GM23338 (cell line): Measurements from ENCODE around the gene CACNA1A. TPM values are rescaled to one million over a fixed set of nuclear protein-coding genes. Genes with fewer than 3 reads are reported as not detected.

Experiments used
- ATAC-seq: fragments of 200-7000 bp; cut with Tn5 transposase; 3 replicates; pipeline ENCODE4 v1.9.1; 2020
- DNase-seq: peaks from one replicate; pipeline ENCODE4 v3.0.0-alpha.2; 2015; ENCODE audit warnings: low spot score
- H2AFZ ChIP-seq: fragments of 200-600 bp; sonication (generic); 2 replicates; pipeline ENCODE4 v1.8.0; 2016; ENCODE audit warnings: antibody characterized with exemption, mild to moderate bottlenecking, moderate library complexity
- H3F3A ChIP-seq: fragments of 200-600 bp; sonication (generic); replicated peaks from 2 replicates; pipeline ENCODE4 v1.8.0; 2017; ENCODE audit warnings: antibody characterized with exemption, mixed run types, low read depth
- H3K27ac ChIP-seq: fragments of 200-600 bp; sonication (generic); 2 replicates; pipeline ENCODE4 v1.6.1; 2016; ENCODE audit warnings: low read depth
- H3K27me3 ChIP-seq: fragments of 200-600 bp; sonication (generic); 2 replicates; pipeline ENCODE4 v1.8.0; 2016; ENCODE audit warnings: mild to moderate bottlenecking, mixed run types, moderate library complexity; ENCODE audit not compliant: insufficient read depth
- H3K36me3 ChIP-seq: fragments of 200-600 bp; sonication (generic); 2 replicates; pipeline ENCODE4 v1.8.0; 2016; ENCODE audit warnings: mild to moderate bottlenecking; ENCODE audit not compliant: insufficient read depth
- H3K4me1 ChIP-seq: fragments of 200-600 bp; sonication (generic); 2 replicates; pipeline ENCODE4 v1.8.0; 2016; ENCODE audit warnings: mild to moderate bottlenecking, moderate library complexity; ENCODE audit not compliant: insufficient read depth
- H3K4me2 ChIP-seq: fragments of 200-600 bp; sonication (generic); 2 replicates; pipeline ENCODE4 v1.7.1; 2017; ENCODE audit warnings: mixed run types
- H3K4me3 ChIP-seq: fragments of 200-600 bp; sonication (generic); 2 replicates; pipeline ENCODE4 v1.6.1; 2016; ENCODE audit warnings: mixed run types
- H3K79me2 ChIP-seq: fragments of 200-600 bp; sonication (generic); replicated peaks from 2 replicates; pipeline ENCODE4 v1.8.0; 2017; ENCODE audit warnings: mild to moderate bottlenecking; ENCODE audit not compliant: insufficient read depth
- H3K9me2 ChIP-seq: fragments of 200-600 bp; sonication (generic); 2 replicates; pipeline ENCODE4 v1.8.0; 2017; ENCODE audit not compliant: insufficient read depth
- H4K20me1 ChIP-seq: fragments of 200-600 bp; sonication (generic); replicated peaks from 2 replicates; pipeline ENCODE4 v1.8.0; 2017; ENCODE audit warnings: mild to moderate bottlenecking; ENCODE audit not compliant: insufficient read depth
- H3K27ac Mint-ChIP-seq: 2 replicates; pipeline ENCODE4 v1.8.0; 2020; ENCODE audit warnings: inconsistent platforms, mild to moderate bottlenecking, moderate library complexity, mixed read lengths
- H3K27me3 Mint-ChIP-seq: 3 replicates; pipeline ENCODE4 v1.8.0; 2022; ENCODE audit warnings: low read depth, mild to moderate bottlenecking, moderate library complexity, mixed read lengths, inconsistent platforms; ENCODE audit not compliant: insufficient read depth, poor library complexity
- H3K36me3 Mint-ChIP-seq: 3 replicates; pipeline ENCODE4 v1.8.0; 2021; ENCODE audit warnings: low read depth, mild to moderate bottlenecking, inconsistent platforms, moderate library complexity, mixed read lengths
- H3K4me1 Mint-ChIP-seq: 3 replicates; pipeline ENCODE4 v1.8.0; 2020; ENCODE audit warnings: mild to moderate bottlenecking, inconsistent platforms, mixed read lengths
- H3K4me3 Mint-ChIP-seq: 3 replicates; pipeline ENCODE4 v1.8.0; 2021; ENCODE audit warnings: moderate library complexity, mild to moderate bottlenecking, inconsistent platforms, mixed read lengths
- H3K9me3 Mint-ChIP-seq: 3 replicates; pipeline ENCODE4 v1.8.0; 2020; ENCODE audit warnings: moderate library complexity, mild to moderate bottlenecking, inconsistent platforms, mixed read lengths
- CREB1 ChIP-seq: fragments of 250-450 bp; sonication (Bioruptor Pico); IDR thresholded peaks from 2 replicates; pipeline ENCODE4 v1.5.0; 2020; ENCODE audit warnings: low read depth, mild to moderate bottlenecking, moderate library complexity
- EZH2 ChIP-seq: fragments of 200-600 bp; sonication (generic); IDR thresholded peaks from one replicate; pipeline ENCODE4 v1.8.0; 2017; ENCODE audit warnings: antibody characterized with exemption, mild to moderate bottlenecking, low read depth; ENCODE audit not compliant: unreplicated experiment
- EZH2phosphoT487 ChIP-seq: fragments of 200-600 bp; sonication (generic); IDR thresholded peaks from one replicate; pipeline ENCODE4 v1.8.1; 2018; ENCODE audit warnings: antibody characterized with exemption; ENCODE audit not compliant: unreplicated experiment
- JUNB ChIP-seq: IDR thresholded peaks from one replicate; pipeline ENCODE4 v1.6.1; 2016; ENCODE audit warnings: antibody characterized with exemption; ENCODE audit not compliant: unreplicated experiment
- NANOG ChIP-seq: IDR thresholded peaks from 2 replicates; pipeline ENCODE4 v1.6.1; 2016; ENCODE audit warnings: antibody characterized with exemption, borderline replicate concordance
- POLR2AphosphoS5 ChIP-seq: IDR thresholded peaks from 2 replicates; pipeline ENCODE4 v1.6.1; 2016; ENCODE audit warnings: antibody characterized with exemption, low read depth
- STAT1 ChIP-seq: IDR thresholded peaks from one replicate; pipeline ENCODE4 v1.6.1; 2016; ENCODE audit warnings: antibody characterized with exemption; ENCODE audit not compliant: unreplicated experiment
- ZNF114 ChIP-seq: fragments of 250-450 bp; sonication (Bioruptor Pico); IDR thresholded peaks from 2 replicates; pipeline ENCODE4 v1.5.0; 2020; ENCODE audit warnings: mild to moderate bottlenecking, moderate library complexity
- polyA plus RNA-seq: library from polyadenylated mRNA; unstranded; fragments of >200 nt; fragmentation: Nextera tagmentation; extraction: Ambion mirVana; gene quantifications from 2 replicates; pipeline ENCODE4 v1.2.1, GENCODE V29; 2016
- total RNA-seq: library from RNA; depleted of rRNA; stranded (reverse); fragments of >200 nt; shearing (Covaris generic); gene quantifications from 2 replicates; pipeline ENCODE4 v1.2.3, GENCODE V29; 2014
- TF ChIP-seq, protein P1 (sequence below): IDR thresholded peaks from one replicate; pipeline ENCODE4 v1.6.1; 2018; ENCODE audit warnings: antibody characterized with exemption; ENCODE audit not compliant: unreplicated experiment
- TF ChIP-seq, protein P2 (sequence below), 2 experiments: fragments of 200-600 bp in 1 of 2; sonication (generic) in 1 of 2; conservative IDR thresholded peaks; 2 replicates each; pipeline versions ENCODE4 v1.5.1 to v1.6.1; 2016 to 2017; ENCODE audit warnings: antibody characterized with exemption in 2 of 2, low read depth in 2 of 2, mild to moderate bottlenecking in 2 of 2, moderate library complexity in 1 of 2
- TF ChIP-seq, protein P3 (sequence below): fragments of 250-450 bp; sonication (Bioruptor Pico); IDR thresholded peaks from 2 replicates; pipeline ENCODE4 v1.5.0; 2020; ENCODE audit warnings: mild to moderate bottlenecking, moderate library complexity
- TF ChIP-seq, protein P4 (sequence below): IDR thresholded peaks from 2 replicates; pipeline ENCODE4 v1.6.1; 2016; ENCODE audit warnings: antibody characterized with exemption

The CACNA1A gene
- total and polyA plus RNA-seq, 2 experiments from 2014 or later = 7.4 to 20.3 TPM

DNA sequence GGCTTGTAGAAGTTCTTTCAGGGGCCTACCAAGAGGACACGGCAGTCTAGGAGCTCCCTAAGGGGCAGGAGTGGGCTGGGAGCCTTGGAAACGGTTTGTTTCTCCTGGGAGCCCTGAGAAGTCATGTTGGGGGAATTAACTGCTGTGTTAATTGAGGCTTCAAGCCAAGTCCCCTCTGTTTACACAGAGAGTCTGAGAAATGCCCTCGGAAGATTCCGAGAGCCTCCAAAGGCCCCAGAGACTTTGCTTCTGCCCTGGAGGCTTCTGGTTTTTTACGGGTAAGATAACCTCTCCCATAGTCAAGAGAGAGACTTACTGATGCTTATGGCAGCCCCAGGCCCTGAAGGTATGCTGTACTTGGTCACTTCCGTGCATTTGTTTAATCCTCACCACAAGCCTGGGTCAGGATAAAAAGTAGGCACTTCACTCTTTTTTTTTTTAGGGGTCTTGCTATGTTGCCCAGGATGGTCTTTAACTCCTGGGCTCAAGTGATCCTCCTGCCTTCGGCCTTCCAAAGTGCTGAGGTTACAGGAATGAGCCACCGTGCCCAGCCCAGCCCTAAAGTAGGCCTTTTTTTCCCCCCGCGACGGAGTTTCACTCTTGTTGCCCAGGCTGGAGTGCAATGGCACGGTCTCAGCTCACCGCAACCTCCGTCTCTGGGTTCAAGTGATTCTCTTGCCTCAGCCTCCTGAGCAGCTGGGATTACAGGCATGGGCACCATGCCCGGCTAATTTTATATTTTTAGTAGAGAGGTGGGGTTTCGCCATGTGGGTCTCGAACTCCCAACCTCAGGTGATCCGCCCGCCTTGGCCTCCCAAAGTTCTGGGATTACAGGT, 340.9 kb downstream of the CACNA1A start:
- Mint-ChIP-seq H3K27ac (peak overlapping the region; percentile 99), H3K27me3 (peaks cover 14% of the 10 kb centered on the region), H3K9me3 (peaks cover 3% of the 10 kb centered on the region; the same call in 1 of the 3 replicates), H3K4me1 (peaks cover 44% of the 10 kb centered on the region), H3K4me3 (peak overlapping the region; percentile 75), H3K36me3 (peaks cover 12% of the 10 kb centered on the region; the same call in 2 of the 3 replicates)
- H3K27ac ChIP-seq = peak overlapping the region; percentile 100
- H3K4me2 ChIP-seq = peak overlapping the region; percentile 77
- no peaks in the 10 kb centered on the region; the same call in 1 of the 2 replicates for H4K20me1 ChIP-seq
- no peaks in the 10 kb centered on the region for H3K27me3 ChIP-seq
- H2AFZ ChIP-seq = no peak overlapping the region
- H3K4me3 ChIP-seq = peak overlapping the region; percentile 48
- H3K9me2 ChIP-seq = no peaks in the 10 kb centered on the region
- peaks cover 20% of the 10 kb centered on the region for H3K79me2 ChIP-seq
- no peaks in the 10 kb centered on the region for H3K36me3 ChIP-seq
- peaks cover 68% of the 10 kb centered on the region for H3K4me1 ChIP-seq
- peaks cover 36% of the 10 kb centered on the region for H3F3A ChIP-seq
- peak; percentile 47 for DNase-seq
- TF ChIP-seq NANOG (no peak), EZH2phosphoT487 (no peak), CREB1 (CRISPR knock-in tag) (no peak), EZH2 (no peak), JUNB (no peak), POLR2AphosphoS5 (no peak), ZNF114 (CRISPR knock-in tag) (no peak), STAT1 (no peak)
- TF ChIP-seq, protein P1, sequence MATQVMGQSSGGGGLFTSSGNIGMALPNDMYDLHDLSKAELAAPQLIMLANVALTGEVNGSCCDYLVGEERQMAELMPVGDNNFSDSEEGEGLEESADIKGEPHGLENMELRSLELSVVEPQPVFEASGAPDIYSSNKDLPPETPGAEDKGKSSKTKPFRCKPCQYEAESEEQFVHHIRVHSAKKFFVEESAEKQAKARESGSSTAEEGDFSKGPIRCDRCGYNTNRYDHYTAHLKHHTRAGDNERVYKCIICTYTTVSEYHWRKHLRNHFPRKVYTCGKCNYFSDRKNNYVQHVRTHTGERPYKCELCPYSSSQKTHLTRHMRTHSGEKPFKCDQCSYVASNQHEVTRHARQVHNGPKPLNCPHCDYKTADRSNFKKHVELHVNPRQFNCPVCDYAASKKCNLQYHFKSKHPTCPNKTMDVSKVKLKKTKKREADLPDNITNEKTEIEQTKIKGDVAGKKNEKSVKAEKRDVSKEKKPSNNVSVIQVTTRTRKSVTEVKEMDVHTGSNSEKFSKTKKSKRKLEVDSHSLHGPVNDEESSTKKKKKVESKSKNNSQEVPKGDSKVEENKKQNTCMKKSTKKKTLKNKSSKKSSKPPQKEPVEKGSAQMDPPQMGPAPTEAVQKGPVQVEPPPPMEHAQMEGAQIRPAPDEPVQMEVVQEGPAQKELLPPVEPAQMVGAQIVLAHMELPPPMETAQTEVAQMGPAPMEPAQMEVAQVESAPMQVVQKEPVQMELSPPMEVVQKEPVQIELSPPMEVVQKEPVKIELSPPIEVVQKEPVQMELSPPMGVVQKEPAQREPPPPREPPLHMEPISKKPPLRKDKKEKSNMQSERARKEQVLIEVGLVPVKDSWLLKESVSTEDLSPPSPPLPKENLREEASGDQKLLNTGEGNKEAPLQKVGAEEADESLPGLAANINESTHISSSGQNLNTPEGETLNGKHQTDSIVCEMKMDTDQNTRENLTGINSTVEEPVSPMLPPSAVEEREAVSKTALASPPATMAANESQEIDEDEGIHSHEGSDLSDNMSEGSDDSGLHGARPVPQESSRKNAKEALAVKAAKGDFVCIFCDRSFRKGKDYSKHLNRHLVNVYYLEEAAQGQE = no peak
- TF ChIP-seq, protein P2, sequence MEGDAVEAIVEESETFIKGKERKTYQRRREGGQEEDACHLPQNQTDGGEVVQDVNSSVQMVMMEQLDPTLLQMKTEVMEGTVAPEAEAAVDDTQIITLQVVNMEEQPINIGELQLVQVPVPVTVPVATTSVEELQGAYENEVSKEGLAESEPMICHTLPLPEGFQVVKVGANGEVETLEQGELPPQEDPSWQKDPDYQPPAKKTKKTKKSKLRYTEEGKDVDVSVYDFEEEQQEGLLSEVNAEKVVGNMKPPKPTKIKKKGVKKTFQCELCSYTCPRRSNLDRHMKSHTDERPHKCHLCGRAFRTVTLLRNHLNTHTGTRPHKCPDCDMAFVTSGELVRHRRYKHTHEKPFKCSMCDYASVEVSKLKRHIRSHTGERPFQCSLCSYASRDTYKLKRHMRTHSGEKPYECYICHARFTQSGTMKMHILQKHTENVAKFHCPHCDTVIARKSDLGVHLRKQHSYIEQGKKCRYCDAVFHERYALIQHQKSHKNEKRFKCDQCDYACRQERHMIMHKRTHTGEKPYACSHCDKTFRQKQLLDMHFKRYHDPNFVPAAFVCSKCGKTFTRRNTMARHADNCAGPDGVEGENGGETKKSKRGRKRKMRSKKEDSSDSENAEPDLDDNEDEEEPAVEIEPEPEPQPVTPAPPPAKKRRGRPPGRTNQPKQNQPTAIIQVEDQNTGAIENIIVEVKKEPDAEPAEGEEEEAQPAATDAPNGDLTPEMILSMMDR (conservative IDR thresholded peaks at IDR 0.05; ENCODE audit: low read depth in 2 of 2) = no peak
- TF ChIP-seq, protein P3, sequence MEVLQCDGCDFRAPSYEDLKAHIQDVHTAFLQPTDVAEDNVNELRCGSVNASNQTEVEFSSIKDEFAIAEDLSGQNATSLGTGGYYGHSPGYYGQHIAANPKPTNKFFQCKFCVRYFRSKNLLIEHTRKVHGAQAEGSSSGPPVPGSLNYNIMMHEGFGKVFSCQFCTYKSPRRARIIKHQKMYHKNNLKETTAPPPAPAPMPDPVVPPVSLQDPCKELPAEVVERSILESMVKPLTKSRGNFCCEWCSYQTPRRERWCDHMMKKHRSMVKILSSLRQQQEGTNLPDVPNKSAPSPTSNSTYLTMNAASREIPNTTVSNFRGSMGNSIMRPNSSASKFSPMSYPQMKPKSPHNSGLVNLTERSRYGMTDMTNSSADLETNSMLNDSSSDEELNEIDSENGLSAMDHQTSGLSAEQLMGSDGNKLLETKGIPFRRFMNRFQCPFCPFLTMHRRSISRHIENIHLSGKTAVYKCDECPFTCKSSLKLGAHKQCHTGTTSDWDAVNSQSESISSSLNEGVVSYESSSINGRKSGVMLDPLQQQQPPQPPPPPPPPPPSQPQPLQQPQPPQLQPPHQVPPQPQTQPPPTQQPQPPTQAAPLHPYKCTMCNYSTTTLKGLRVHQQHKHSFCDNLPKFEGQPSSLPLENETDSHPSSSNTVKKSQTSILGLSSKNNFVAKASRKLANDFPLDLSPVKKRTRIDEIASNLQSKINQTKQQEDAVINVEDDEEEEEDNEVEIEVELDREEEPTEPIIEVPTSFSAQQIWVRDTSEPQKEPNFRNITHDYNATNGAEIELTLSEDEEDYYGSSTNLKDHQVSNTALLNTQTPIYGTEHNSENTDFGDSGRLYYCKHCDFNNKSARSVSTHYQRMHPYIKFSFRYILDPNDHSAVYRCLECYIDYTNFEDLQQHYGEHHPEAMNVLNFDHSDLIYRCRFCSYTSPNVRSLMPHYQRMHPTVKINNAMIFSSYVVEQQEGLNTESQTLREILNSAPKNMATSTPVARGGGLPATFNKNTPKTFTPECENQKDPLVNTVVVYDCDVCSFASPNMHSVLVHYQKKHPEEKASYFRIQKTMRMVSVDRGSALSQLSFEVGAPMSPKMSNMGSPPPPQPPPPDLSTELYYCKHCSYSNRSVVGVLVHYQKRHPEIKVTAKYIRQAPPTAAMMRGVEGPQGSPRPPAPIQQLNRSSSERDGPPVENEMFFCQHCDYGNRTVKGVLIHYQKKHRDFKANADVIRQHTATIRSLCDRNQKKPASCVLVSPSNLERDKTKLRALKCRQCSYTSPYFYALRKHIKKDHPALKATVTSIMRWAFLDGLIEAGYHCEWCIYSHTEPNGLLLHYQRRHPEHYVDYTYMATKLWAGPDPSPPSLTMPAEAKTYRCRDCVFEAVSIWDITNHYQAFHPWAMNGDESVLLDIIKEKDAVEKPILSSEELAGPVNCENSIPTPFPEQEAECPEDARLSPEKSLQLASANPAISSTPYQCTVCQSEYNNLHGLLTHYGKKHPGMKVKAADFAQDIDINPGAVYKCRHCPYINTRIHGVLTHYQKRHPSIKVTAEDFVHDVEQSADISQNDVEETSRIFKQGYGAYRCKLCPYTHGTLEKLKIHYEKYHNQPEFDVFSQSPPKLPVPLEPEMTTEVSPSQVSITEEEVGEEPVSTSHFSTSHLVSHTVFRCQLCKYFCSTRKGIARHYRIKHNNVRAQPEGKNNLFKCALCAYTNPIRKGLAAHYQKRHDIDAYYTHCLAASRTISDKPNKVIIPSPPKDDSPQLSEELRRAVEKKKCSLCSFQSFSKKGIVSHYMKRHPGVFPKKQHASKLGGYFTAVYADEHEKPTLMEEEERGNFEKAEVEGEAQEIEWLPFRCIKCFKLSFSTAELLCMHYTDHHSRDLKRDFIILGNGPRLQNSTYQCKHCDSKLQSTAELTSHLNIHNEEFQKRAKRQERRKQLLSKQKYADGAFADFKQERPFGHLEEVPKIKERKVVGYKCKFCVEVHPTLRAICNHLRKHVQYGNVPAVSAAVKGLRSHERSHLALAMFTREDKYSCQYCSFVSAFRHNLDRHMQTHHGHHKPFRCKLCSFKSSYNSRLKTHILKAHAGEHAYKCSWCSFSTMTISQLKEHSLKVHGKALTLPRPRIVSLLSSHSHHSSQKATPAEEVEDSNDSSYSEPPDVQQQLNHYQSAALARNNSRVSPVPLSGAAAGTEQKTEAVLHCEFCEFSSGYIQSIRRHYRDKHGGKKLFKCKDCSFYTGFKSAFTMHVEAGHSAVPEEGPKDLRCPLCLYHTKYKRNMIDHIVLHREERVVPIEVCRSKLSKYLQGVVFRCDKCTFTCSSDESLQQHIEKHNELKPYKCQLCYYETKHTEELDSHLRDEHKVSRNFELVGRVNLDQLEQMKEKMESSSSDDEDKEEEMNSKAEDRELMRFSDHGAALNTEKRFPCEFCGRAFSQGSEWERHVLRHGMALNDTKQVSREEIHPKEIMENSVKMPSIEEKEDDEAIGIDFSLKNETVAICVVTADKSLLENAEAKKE (CRISPR knock-in tag) = no peak
- TF ChIP-seq, protein P4, sequence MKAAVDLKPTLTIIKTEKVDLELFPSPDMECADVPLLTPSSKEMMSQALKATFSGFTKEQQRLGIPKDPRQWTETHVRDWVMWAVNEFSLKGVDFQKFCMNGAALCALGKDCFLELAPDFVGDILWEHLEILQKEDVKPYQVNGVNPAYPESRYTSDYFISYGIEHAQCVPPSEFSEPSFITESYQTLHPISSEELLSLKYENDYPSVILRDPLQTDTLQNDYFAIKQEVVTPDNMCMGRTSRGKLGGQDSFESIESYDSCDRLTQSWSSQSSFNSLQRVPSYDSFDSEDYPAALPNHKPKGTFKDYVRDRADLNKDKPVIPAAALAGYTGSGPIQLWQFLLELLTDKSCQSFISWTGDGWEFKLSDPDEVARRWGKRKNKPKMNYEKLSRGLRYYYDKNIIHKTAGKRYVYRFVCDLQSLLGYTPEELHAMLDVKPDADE = no peak
- no peak for ATAC-seq
